Natural killer cell (primary cell): ENCODE results near the gene CTIF. TPM values are rescaled to one million over a fixed set of nuclear protein-coding genes. Genes with fewer than 3 reads are reported as not detected.

ENCODE experiments used
- ATAC-seq, 3 donors: fragments of 150-1000 bp in 2 of 3; fragments of 200-7000 bp in 1 of 3; cut with Tn5 transposase; 1 replicate in 1 of 3; 2 replicates in 2 of 3; pipeline ENCODE4 v1.10.0; 2021; ENCODE audit warnings: mild to moderate bottlenecking in 2 of 3, moderate library complexity in 2 of 3
- DNase-seq, 2 donors: peaks; one replicate each; pipeline versions ENCODE4 v3.0.0 to v3.0.0-alpha.2; 2013 to 2021; ENCODE audit warnings: mixed read lengths in 1 of 2
- H3K27ac ChIP-seq: one replicate; pipeline ENCODE4 v1.5.1; 2013; ENCODE audit warnings: mild to moderate bottlenecking, low read length
- H3K27me3 ChIP-seq: one replicate; pipeline ENCODE4 v1.6.1; 2013; ENCODE audit warnings: low read length; ENCODE audit not compliant: control insufficient read depth, insufficient read depth
- H3K36me3 ChIP-seq: one replicate; pipeline ENCODE4 v1.6.1; 2013; ENCODE audit warnings: low read length; ENCODE audit not compliant: control insufficient read depth, insufficient read depth
- H3K4me1 ChIP-seq: one replicate; pipeline ENCODE4 v1.6.1; 2013; ENCODE audit warnings: low read length; ENCODE audit not compliant: control insufficient read depth, insufficient read depth
- H3K4me3 ChIP-seq: one replicate; pipeline ENCODE4 v1.5.1; 2013; ENCODE audit warnings: low read length
- H3K9me3 ChIP-seq: one replicate; pipeline ENCODE4 v1.6.1; 2013; ENCODE audit warnings: low read length; ENCODE audit not compliant: control insufficient read depth, insufficient read depth
- H3K27ac Mint-ChIP-seq, 2 donors: one replicate each; pipeline ENCODE4 v1.8.0; 2022; ENCODE audit warnings: mild to moderate bottlenecking in 2 of 2, mixed read lengths in 2 of 2, moderate library complexity in 1 of 2
- H3K27me3 Mint-ChIP-seq, 2 donors: one replicate each; pipeline ENCODE4 v1.8.0; 2022; ENCODE audit warnings: low read depth in 2 of 2, mixed read lengths in 2 of 2
- H3K36me3 Mint-ChIP-seq: one replicate; pipeline ENCODE4 v1.8.0; 2022; ENCODE audit warnings: mixed read lengths
- H3K4me1 Mint-ChIP-seq, 2 donors: one replicate each; pipeline ENCODE4 v1.8.0; 2022; ENCODE audit warnings: mixed read lengths in 2 of 2
- H3K4me3 Mint-ChIP-seq: one replicate; pipeline ENCODE4 v1.8.0; 2022; ENCODE audit warnings: mild to moderate bottlenecking, moderate library complexity, mixed read lengths
- H3K9me3 Mint-ChIP-seq, 2 donors: one replicate each; pipeline ENCODE4 v1.8.0; 2022; ENCODE audit warnings: mixed read lengths in 2 of 2
- WGBS: methylation state at CpG from one replicate; pipeline ENCODE4 v1.1.7; 2013; ENCODE audit warnings: missing lambda C conversion rate; ENCODE audit not compliant: insufficient coverage; 5-methylcytosine and 5-hydroxymethylcytosine counted together
- intact Hi-C: fragments of 100-400 bp; cut with micrococcal nuclease; formaldehyde crosslinking; loops from one replicate; pipeline ENCODE4 v1.14.2; 2022
- total RNA-seq, 4 donors: library from RNA; stranded (reverse); fragments of 120-200 nt in 1 of 4; gene quantifications; one replicate each; pipeline versions ENCODE4 v1.2.3 to v1.2.4, GENCODE V29; 2013 to 2022
- TF ChIP-seq, protein P1 (sequence below): fragments of 200-600 bp; IDR thresholded peaks from one replicate; pipeline ENCODE4 v1.8.0; 2022; ENCODE audit warnings: antibody characterized with exemption

CTIF gene
- total RNA-seq, 3 donors from 2014 or later (not counting 1 experiment from before 2014, with no cell fraction given), result 6.9 to 10.2 (median 8.2) TPM

DNA sequence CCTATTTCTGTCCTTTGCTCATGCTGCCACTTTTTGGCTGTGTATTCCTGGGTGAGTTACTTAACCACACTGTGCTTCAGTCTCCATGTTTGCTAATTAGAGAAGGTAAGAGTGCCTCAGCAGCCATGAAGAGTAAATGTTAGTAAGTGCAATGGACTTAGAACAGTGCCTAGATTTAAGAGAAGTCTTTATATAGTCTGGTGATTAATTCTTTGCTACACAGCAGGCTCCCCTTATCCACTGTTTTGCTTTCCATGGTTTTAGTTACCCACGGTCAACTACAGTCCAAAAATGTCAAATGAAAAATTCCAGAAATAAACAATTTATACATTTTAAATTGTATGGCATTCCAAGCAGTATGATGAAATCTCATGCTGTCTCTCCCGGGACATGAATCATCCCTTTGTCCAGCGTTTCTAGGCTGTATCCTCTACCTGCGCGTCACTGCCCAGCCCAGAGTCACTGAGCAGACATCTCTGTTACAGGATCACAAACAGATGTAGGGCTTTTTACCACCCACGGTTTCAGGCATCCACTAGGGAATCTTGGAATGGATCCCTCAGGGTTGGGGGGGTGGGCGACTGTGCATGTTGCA lies 91.0 kb downstream of the CTIF start:
- H3K27ac ChIP-seq, result no peak overlapping the region
- DNase-seq, result no peak
- H3K4me1 Mint-ChIP-seq, result no peaks in the 10 kb centered on the region
- H3K36me3 ChIP-seq, result no peaks in the 10 kb centered on the region
- intact Hi-C loops, result no loop called here
- no peaks in the 10 kb centered on the region for H3K9me3 Mint-ChIP-seq
- 89% methylated on average over 7 of the region's 7 CpGs for WGBS
- H3K4me1 ChIP-seq, result no peaks in the 10 kb centered on the region
- TF ChIP-seq, protein P1, sequence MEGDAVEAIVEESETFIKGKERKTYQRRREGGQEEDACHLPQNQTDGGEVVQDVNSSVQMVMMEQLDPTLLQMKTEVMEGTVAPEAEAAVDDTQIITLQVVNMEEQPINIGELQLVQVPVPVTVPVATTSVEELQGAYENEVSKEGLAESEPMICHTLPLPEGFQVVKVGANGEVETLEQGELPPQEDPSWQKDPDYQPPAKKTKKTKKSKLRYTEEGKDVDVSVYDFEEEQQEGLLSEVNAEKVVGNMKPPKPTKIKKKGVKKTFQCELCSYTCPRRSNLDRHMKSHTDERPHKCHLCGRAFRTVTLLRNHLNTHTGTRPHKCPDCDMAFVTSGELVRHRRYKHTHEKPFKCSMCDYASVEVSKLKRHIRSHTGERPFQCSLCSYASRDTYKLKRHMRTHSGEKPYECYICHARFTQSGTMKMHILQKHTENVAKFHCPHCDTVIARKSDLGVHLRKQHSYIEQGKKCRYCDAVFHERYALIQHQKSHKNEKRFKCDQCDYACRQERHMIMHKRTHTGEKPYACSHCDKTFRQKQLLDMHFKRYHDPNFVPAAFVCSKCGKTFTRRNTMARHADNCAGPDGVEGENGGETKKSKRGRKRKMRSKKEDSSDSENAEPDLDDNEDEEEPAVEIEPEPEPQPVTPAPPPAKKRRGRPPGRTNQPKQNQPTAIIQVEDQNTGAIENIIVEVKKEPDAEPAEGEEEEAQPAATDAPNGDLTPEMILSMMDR, result no peak
- no peaks in the 10 kb centered on the region for H3K27me3 Mint-ChIP-seq
- H3K36me3 Mint-ChIP-seq, result no peaks in the 10 kb centered on the region
- no peak overlapping the region for H3K4me3 Mint-ChIP-seq
- no peaks in the 10 kb centered on the region for H3K9me3 ChIP-seq
- H3K27me3 ChIP-seq, result no peaks in the 10 kb centered on the region
- H3K4me3 ChIP-seq, result no peak overlapping the region
- no peak for ATAC-seq
- no peak overlapping the region for H3K27ac Mint-ChIP-seq

DNA sequence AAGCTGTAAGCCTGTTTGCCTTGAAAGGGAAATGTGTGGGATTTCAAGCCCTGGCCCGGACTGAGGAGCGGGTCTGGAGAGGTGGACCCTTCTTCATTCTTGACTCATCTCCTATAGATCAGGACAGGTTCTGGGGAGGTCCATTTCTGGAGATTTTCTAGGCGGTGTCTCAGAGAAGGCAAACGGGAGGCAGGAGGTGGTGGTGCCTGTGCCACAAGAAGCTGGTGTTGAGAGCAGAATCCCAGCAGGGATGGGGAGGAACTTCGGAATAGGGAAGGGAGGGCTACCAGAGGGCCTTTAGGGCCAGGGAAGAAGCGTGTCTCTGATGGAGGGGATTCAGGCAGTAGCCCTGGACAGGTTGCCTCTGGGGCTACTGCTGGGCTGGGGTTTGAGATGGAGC lies 93.0 kb downstream of the CTIF start:
- H3K27ac Mint-ChIP-seq, result no peak overlapping the region
- H3K9me3 ChIP-seq, result no peaks in the 10 kb centered on the region
- no peak for ATAC-seq
- H3K36me3 Mint-ChIP-seq, result no peaks in the 10 kb centered on the region
- H3K27ac ChIP-seq, result no peak overlapping the region
- no peaks in the 10 kb centered on the region for H3K27me3 ChIP-seq
- no peaks in the 10 kb centered on the region for H3K9me3 Mint-ChIP-seq
- no peak overlapping the region for H3K4me3 ChIP-seq
- no peak for DNase-seq
- H3K27me3 Mint-ChIP-seq, result no peaks in the 10 kb centered on the region
- H3K4me3 Mint-ChIP-seq, result no peak overlapping the region
- intact Hi-C loops, result no loop called here
- 95% methylated on average over 6 of the region's 6 CpGs for WGBS
- no peaks in the 10 kb centered on the region for H3K4me1 Mint-ChIP-seq
- H3K36me3 ChIP-seq, result no peaks in the 10 kb centered on the region
- no peaks in the 10 kb centered on the region for H3K4me1 ChIP-seq
- TF ChIP-seq, protein P1, result no peak

DNA sequence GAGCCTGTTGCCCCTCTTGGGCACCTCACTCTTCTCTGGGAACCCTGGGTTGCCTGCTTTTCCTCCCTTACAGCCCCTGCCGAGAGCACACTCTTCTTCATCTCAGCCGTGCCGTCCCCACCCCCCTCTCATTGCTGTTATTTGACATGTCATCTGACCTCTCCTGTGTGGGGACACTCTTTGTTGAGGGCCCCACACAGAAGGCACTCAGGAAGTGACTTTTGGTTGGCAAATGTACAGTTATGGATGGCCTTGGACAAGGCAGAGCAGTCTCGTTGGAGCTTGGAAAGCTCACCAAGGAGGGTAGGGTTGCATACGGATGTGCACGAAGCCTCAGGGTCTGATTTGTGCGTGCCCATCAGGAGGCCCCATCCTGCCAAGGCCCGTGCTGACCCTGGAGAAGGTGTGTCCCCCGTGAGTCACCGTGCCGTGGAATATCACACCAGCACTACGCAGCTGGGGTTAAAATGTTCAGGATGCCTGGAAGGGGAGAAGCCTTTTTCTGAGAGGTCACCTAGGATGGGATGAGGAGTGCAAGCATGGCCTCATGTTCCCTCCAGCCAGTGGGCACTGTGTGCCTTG lies 93.9 kb downstream of the CTIF start:
- no peaks in the 10 kb centered on the region for H3K27me3 ChIP-seq
- no peak overlapping the region for H3K27ac ChIP-seq
- no peaks in the 10 kb centered on the region for H3K9me3 ChIP-seq
- no peaks in the 10 kb centered on the region for H3K36me3 ChIP-seq
- no peak overlapping the region for H3K4me3 ChIP-seq
- no peaks in the 10 kb centered on the region for H3K36me3 Mint-ChIP-seq
- no peaks in the 10 kb centered on the region for H3K4me1 Mint-ChIP-seq
- no peak for DNase-seq
- H3K4me1 ChIP-seq, result no peaks in the 10 kb centered on the region
- ATAC-seq, result no peak
- no peak overlapping the region for H3K4me3 Mint-ChIP-seq
- 87% methylated on average over 10 of the region's 12 CpGs for WGBS
- intact Hi-C loops, result no loop called here
- H3K27me3 Mint-ChIP-seq, result no peaks in the 10 kb centered on the region
- TF ChIP-seq, protein P1, result no peak
- no peaks in the 10 kb centered on the region for H3K9me3 Mint-ChIP-seq
- H3K27ac Mint-ChIP-seq, result no peak overlapping the region

DNA sequence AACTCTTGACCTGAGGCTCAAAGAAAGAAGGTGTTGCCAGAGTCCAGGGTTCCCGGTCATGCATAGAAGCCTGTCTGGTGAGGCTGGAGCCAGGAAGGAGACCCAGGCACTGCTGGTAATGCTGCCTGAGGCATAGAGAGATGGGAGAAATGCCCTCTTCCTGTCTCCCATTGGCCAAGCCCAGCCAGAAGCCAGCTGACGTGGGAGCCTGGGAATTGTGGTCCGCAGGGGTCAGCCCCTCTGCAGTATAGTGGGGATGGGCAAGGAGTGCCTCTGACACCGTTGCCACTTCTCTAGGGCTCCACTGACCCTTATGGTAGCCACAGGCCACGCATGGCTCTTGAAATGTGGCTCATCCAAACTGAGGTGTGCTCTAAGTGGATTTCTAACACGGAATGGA lies 95.7 kb downstream of the CTIF start:
- H3K27ac ChIP-seq, result no peak overlapping the region
- no peak overlapping the region for H3K27ac Mint-ChIP-seq
- intact Hi-C loops, result no loop called here
- no peaks in the 10 kb centered on the region for H3K27me3 Mint-ChIP-seq
- no peaks in the 10 kb centered on the region for H3K36me3 ChIP-seq
- H3K4me3 ChIP-seq, result no peak overlapping the region
- H3K9me3 ChIP-seq, result no peaks in the 10 kb centered on the region
- no peaks in the 10 kb centered on the region for H3K4me1 Mint-ChIP-seq
- H3K4me1 ChIP-seq, result no peaks in the 10 kb centered on the region
- TF ChIP-seq, protein P1, result no peak
- no peaks in the 10 kb centered on the region for H3K27me3 ChIP-seq
- no peaks in the 10 kb centered on the region for H3K36me3 Mint-ChIP-seq
- ATAC-seq, result no peak
- no peak overlapping the region for H3K4me3 Mint-ChIP-seq
- no peak for DNase-seq
- 94% methylated on average over 5 of the region's 6 CpGs for whole genome bisulfite sequencing
- no peaks in the 10 kb centered on the region for H3K9me3 Mint-ChIP-seq
